ENCODE results near the gene RYR2. TPM values are rescaled to one million over a fixed set of nuclear protein-coding genes. Genes with fewer than 3 reads are reported as not detected.

The RYR2 gene
- total RNA-seq, 1 donor: not detected

- no peak for TF ChIP-seq CTCF (IDR thresholded peaks at IDR 0.05; ENCODE audit: insufficient read depth, low read length)
- no peak for DNase-seq (ENCODE audit: low read depth)
Observed at GRCh38 chr1:237565236-237565635, 523.3 kb downstream of the RYR2 start.

DNA sequence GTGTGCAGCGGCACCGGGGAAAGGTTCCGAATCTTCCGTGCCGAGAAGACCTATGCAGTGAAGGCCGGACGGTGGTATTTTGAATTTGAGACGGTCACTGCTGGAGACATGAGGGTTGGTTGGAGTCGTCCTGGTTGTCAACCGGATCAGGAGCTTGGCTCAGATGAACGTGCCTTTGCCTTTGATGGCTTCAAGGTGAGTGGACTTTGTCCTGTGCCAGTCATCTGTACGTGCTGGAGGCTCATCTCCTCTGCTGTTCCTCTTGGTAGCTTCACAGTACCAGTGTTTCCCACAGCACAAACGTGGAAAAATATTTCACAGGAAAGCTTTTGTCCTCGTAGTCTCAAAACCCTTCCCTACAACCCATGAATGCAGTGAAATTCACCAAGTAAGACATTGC lies 524.6 kb downstream of the RYR2 start:
- DNase-seq (ENCODE audit: low read depth): no peak
- no peak overlapping the region for H3K4me3 ChIP-seq (ENCODE audit: low read depth, low read length)
- TF ChIP-seq CTCF (IDR thresholded peaks at IDR 0.05; ENCODE audit: insufficient read depth, low read length): no peak

More at GRCh38 chr1:237565236-237565635, 523.3 kb downstream of the RYR2 start:
- no peak overlapping the region for H3K4me3 ChIP-seq (ENCODE audit: low read depth, low read length)

GRCh38 chr1:237568955-237569354 lies 527.0 kb downstream of the RYR2 start:
- TF ChIP-seq CTCF (IDR thresholded peaks at IDR 0.05; ENCODE audit: insufficient read depth, low read length): no peak

DNA sequence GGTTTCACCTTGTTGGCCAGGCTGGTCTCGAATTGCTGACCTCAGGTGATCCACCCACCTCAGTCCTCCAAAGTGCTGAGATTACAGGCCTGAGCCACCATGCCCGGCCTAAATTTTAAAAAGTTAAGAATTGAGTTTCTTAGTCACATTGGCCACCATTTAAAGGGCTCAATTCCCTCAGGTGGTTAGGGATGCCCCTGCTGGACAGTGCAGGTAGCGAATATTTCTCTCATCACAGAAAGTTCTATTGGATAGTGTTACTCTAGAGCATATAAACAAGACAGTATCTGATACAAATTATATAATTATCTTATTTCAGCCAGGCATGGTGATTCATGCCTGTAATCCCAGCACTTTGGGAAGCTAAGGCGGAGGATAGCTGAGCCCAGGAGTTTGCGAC lies 528.5 kb downstream of the RYR2 start:
- no peak overlapping the region for H3K4me3 ChIP-seq (ENCODE audit: low read depth, low read length)
- DNase-seq (ENCODE audit: low read depth): no peak

More at GRCh38 chr1:237568955-237569354, 527.0 kb downstream of the RYR2 start:
- H3K4me3 ChIP-seq (ENCODE audit: low read depth, low read length): no peak overlapping the region
- DNase-seq (ENCODE audit: low read depth): no peak

DNA sequence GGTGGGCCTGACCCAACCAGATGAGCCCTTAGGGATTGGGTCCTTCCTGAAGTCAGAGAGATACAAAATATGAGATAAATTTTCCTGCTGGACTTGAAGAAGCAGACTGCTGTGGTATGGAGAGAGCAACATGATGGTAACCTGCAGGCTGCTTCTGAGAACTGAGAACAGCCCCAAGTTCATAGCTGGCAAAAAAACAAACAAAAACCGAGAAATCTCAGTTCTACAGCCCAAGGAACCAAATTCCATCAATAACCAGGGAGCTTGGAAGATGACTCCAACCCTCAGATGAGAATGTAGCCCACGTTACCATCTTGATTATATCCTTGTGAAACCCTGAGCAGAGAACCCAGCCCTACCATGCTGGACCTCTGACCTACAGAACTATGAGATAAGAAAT lies 532.6 kb downstream of the RYR2 start:
- no peak overlapping the region for H3K4me3 ChIP-seq (ENCODE audit: low read depth, low read length)
- TF ChIP-seq CTCF (IDR thresholded peaks at IDR 0.05; ENCODE audit: insufficient read depth, low read length): no peak
- no peak for DNase-seq (ENCODE audit: low read depth)

More for the DNA sequence above, 528.5 kb downstream of the RYR2 start:
- TF ChIP-seq CTCF (IDR thresholded peaks at IDR 0.05; ENCODE audit: insufficient read depth, low read length): no peak

GRCh38 chr1:237578540-237578939 lies 536.6 kb downstream of the RYR2 start:
- DNase-seq (ENCODE audit: low read depth): no peak
- no peak for TF ChIP-seq CTCF (IDR thresholded peaks at IDR 0.05; ENCODE audit: insufficient read depth, low read length)
- no peak overlapping the region for H3K4me3 ChIP-seq (ENCODE audit: low read depth, low read length)

GRCh38 chr1:237580726-237581125 lies 538.7 kb downstream of the RYR2 start:
- H3K4me3 ChIP-seq (ENCODE audit: low read depth, low read length): no peak overlapping the region
- TF ChIP-seq CTCF (IDR thresholded peaks at IDR 0.05; ENCODE audit: insufficient read depth, low read length): no peak
- no peak for DNase-seq (ENCODE audit: low read depth)

Measured in fibroblast of the aortic adventitia (primary cell).